ENCODE data around the gene PHGDH.
"Not testable (repeated sequence)": the region's sequence is repeated elsewhere in the genome, so short reads cannot be mapped to it uniquely, and the experiment has no call there.

Gene PHGDH

DNA sequence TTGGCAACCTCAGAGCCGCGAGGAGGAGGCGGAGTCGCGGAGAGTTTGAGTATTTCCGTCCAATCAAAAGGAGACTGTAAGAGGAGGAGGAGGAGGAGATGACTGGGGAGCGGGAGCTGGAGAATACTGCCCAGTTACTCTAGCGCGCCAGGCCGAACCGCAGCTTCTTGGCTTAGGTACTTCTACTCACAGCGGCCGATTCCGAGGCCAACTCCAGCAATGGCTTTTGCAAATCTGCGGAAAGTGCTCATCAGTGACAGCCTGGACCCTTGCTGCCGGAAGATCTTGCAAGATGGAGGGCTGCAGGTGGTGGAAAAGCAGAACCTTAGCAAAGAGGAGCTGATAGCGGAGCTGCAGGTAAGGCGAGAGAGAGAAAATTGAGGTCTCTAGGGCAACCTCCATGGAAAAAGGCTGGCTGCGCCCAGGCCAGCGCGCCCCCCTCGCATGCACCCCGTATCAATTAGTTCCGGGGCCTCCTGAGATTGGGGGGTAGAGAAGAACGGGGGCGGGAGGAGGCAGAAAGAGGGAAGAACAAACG is at the start of gene PHGDH:
Gene PHGDH, plus strand, starts transcription at position 131 of the 538 bp plus-strand sequence. Its CDS starts 89 bp downstream, at position 220.
- DNase-seq (ENCODE audit: low read depth in 2 of 2) = peak; percentile 12 to 18

DNA sequence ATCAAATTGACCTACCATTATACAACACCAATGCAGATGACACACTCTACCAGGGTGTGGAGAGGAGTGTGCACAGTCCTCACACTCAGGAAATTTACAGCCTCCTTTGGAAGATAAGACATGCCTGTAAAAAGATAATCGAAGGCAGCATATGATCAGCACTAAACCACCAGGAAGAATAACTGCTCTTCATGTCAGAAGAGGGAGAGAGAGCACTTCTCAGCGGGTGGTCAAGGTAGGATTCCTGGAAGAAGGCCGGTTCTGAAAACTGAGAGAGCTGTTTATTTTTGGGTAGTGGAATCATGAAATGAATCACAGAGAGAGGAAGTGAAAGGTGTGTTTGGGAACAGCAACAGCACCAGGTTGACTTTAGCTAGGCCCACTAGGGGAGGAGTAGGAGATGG is 49.7 kb upstream of the PHGDH start:
- DNase-seq (ENCODE audit: low read depth in 2 of 2) = no peak

DNA sequence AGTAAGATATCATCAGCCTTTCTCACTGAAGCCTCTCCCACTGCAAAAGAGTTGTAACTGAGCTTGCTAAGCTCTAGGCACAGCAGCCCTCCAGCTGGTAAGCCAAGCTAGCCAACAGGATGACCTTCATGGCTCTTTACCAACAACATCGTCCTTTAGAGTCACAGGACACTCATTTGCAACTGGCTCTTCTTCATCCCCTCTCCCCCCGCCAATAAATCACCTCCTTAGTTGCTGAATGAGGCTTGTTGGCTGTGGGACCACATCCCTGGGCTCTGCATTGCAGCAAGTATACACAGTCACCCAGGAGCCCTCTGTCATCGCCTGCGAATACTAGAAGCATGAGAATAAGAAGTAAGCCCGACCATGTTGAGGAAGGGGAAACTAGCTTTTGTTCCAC is 47.7 kb upstream of the PHGDH start:
- DNase-seq (ENCODE audit: low read depth in 2 of 2) = no peak

DNA sequence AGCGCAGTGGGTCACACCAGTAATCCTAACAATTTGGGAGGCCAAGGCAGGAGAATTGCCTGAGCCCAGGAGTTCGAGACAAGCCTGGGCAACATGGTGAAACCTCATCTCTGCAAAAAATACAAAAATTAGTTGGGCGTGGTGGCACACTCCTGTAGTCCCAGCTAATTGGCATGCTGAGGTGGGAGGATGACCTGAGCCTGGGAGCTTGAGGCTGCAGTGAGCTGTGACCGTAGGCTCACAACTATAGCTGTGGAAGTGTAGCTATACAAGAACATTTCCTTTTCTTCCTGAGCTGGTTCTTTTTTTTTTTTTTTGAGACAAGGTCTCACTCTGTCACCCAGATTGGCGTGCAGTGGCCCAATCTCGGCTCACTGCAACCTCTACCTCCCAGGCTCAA is 44.6 kb upstream of the PHGDH start:
- DNase-seq (ENCODE audit: low read depth in 2 of 2) = no peak

DNA sequence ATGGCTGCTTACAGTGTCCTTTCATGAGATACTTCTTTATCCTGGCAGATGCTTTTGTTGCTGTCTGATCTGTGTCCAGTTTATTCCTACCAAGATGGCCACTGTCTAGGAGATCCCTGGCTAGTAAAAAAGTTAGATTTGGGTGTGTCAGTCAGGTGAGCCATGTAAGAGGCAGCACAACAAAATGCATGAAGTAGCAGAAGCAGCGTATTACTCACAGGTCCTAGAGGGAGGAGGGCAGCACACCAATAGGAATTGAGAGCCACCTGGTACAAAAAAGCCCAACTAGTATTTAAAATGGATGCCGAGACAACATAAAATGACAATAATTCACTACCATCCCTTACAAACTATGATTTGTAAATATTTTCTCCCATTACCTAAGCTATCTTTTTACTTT is 40.8 kb upstream of the PHGDH start:
- DNase-seq (ENCODE audit: low read depth in 2 of 2) = no peak

DNA sequence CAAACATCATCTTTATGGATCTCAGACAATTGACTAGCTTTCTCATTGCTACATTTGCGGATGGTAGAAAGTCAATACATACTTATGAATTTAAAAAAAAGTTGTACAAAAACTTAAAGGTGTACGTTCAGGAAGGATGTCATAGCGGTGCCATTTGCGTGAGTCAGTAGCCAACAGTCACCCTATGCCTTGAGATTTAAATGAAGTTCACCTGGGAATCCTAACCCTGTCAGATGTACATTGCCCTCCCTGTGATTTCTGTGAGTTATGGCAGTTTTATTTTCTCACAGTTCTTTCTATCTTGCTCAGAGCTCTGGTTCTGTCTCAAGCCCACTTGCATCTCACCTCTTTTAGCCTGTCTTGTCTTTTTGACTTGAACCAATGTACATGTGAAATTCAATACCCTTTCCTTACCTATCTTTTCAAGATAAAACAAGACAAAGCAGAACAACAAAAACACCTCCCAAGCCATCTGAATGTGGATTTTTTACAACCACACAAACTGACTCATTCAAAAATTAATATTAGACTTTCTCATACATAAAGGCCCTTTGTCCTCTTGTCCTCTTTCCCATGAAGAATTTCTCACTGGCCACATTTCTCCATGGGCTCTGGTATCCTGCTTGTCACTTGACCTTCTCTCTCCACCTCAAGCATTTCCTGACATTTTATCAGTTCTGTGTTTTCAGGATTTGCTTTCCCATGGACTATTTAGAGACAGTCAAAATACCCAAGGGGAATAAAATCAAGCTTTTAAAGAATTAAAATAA is 38.4 kb upstream of the PHGDH start:
- DNase-seq (ENCODE audit: low read depth in 2 of 2) = no peak

DNA sequence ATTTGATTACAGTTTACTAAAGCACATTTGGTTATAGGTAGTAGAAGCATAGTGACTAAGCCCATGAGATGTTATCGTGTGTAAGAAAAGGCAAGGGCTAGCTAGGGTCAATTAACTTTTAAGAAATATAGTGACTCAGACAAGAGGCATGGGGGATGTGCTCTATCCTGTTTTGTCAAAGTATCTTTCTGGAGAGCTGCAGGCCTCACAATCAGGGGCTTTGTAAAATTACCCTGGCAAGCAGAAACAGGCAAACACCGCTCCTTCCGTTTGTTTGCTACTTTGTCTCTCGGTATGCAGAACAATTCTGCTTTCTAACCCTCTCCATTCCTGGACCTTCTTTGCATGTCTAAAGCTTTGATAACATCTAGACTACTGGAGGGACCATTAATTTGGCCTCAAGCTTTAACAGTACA is 37.6 kb upstream of the PHGDH start:
- DNase-seq (ENCODE audit: low read depth in 2 of 2) = no peak

DNA sequence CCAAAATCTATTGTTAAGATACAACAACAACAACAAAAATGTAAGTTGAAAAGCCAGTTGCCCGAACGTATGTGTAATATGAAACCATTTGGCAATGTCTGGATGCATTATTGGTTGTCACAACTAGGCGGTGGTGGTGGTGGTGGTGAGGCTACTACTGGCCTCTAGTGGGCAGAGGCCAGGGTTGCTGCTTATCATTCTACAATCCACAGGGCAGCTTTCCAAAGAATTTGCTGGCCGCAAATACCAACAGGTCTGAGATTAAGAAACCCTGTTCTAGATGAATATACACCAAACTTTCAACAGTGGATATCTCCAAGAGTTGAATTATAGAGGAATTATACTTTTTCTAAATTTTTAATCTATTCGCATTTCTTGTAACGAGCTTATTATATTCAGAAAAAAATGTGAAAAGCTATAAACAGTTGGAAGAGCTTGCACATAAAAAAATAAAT is 36.9 kb upstream of the PHGDH start:
- no peak for DNase-seq (ENCODE audit: low read depth in 2 of 2)

DNA sequence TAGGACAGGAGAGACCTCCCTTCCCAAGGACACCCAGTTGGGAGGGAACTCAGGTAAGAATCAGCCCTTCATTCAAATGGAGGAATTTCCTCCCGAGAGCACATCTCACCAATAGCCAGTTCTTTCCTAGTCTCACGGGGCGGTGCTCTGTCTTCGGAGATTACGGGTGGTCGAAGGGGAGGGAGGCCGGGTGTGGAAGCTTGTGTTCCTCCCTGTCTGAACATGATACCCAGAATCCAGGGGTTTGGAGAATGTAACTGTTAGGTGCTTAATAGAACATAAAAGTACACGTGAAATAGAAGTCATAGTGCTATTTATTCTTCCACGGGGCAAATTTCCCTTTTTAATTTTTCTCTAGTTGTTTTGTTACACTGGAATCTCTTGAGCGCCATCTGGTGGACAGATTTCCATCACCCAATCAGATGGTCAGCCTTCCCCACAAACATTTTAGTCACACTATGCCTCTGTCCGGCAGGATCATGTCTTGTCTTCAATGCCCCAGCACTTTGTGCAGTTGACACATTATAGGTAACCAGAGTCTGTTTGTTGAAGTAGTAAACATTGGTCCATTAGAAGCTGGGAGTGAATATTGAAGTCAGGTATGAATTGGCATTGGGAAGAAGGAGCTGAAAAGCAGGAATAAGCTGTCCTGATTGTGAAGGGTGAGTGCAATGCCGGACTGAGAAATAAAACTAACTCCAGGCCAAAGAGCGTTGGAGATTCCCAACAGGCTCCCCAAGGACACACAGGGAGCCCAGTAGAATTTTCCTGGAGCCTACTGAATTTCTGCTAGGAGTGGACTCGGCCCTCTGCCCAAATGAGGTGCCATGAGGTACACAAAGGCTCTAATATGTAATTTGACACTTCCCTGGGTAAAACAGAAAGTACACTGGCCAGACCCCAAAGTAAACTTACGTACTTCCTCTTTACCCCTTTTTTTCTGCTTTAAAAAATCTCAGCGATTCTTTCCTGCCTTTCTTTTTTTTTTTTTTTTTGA is 36.1 kb upstream of the PHGDH start:
- peak; percentile 22 to 41 for DNase-seq (ENCODE audit: low read depth in 2 of 2)

DNA sequence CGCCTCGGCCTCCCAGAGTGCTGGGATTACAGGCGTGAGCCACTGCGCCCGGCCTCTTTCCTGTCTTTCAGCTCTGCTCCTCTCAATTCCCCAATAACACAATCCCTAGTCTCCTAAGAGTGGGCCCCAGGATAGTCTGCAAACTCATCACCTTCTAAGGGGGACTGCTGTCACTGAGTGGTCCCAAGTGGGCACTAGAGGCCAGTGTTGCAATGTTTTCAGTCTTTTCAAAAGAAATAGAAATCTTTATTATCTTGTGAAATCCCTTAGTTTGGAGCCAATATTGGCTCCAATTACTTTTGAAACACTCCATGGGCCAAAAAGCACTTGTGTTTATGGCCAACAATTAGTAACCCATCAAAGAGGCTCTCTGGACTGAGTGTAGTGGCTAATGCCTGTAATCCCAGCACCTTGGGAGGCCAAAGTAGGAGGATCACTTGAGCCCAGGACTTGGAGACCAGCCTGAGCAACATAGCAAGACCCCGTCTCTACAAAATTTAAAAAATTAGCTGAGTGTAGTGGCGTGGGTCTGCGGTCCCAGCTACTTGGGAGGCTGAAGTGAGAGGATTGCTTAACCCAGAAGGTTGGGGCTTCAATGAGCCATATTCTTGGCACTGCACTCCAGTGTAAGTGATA is 35.0 kb upstream of the PHGDH start:
- no peak for DNase-seq (ENCODE audit: low read depth in 2 of 2)

DNA sequence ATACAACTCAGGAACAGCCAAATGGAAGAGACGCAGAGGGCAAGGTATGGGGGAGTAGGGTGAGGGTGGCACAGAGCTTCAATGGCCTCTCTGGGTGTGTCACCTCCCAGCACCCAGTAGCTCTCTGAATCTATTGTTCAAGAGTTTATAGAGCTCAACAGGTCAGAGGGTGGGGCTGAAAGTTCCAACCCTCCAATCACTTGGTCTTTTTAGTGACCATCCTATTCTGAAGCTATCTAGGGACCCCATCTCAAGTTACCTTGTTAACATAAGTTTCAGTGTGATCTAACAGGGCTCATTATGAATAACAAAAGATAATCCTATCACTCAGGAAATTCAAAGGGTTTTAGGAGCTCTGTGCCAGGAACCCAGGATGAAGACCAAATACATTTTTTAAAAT is 32.5 kb upstream of the PHGDH start:
- no peak for DNase-seq (ENCODE audit: low read depth in 2 of 2)

DNA sequence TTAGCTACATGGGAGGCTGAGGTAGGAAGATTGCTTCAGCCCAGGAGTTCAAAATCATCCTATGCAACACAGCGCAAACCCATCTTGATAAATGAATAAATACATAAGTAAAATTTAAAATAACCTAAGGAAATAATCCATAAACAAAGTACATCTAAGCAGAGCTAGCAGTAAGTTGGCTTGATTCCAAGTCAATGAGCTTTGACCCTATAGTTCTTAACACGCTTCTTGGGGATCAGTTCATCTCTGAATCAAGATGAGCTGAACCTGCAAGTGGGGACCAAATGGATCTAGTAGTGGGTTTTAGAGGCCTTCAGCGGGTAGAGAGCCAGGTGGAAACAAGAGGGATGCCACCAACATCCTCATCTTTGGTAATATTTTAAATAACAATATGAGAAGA is 31.5 kb upstream of the PHGDH start:
- no peak for DNase-seq (ENCODE audit: low read depth in 2 of 2)

DNA sequence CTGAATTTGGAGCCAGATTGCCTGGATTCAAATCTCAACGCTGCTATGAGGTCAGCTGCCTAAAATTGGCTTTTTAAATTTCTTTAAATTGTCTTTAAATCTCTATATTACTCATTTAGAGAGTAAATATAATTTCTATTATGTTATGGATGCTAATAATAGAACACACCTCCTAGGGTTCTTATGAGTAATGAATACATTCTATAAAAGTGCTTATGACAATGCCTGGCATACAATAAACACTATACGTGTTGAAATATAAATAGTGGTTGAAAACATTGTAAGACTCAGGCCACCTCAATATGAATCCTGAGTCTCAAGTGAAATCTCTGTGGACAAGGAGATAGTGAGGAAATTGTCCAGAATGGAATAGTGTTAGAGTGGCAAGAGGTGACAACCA is 31.0 kb upstream of the PHGDH start:
- DNase-seq (ENCODE audit: low read depth in 2 of 2) = no peak

DNA sequence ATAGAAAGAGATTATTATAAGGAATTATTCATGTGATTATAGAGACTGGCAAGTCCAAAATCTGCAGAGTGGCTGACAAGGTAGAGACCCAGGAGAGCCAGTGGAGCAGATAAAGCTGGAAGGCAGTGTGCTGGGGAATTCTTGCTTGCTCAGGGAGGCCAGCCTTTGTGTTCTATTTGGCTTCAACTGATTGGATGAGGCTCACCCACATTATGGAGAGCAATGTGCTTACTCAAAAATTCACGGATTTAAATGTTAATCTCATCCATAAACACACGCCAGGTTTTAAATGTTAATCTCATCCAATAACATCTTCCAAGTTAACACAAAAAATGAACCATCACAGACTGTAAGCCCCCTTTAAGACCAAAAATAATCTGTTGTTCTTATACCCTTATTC is 30.2 kb upstream of the PHGDH start:
- no peak for DNase-seq (ENCODE audit: low read depth in 2 of 2)

DNA sequence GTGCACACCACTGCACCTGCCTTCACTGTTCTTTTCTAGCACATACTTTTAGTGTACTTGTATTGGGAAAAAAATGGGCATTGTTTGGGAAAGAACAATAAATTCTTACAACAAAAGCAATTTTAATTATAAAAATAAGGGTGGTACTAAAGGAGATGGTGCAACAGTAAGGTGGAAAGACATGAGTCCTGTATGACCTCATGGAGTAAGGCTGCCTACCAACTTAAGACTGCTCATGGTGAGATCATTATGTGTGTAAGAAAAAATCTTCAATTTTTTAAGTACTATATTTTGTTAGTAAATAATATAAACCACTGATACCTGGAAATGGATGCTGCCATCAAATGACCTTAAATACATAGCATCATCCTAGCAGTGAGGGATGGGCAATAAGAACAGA is 29.6 kb upstream of the PHGDH start:
- DNase-seq (ENCODE audit: low read depth in 2 of 2) = no peak

DNA sequence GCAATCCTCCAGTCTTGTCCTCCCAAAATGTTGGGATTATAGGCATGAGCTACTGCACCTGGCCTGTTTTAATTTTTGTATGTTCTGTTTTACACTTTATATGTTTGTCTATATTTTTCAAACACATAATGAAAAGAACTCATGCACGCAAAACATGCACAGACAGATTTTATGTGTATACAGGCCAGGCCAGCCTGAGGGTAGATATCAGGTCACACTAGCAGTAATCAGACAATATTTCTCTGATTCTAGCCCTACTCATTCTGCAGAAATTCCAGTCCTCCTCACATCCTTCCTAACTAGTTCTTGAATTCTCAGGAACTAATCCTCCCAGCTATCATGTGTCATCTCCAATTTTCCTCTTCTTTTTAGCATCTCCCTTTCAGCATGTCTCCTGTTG is 27.8 kb upstream of the PHGDH start:
- no peak for DNase-seq (ENCODE audit: low read depth in 2 of 2)

DNA sequence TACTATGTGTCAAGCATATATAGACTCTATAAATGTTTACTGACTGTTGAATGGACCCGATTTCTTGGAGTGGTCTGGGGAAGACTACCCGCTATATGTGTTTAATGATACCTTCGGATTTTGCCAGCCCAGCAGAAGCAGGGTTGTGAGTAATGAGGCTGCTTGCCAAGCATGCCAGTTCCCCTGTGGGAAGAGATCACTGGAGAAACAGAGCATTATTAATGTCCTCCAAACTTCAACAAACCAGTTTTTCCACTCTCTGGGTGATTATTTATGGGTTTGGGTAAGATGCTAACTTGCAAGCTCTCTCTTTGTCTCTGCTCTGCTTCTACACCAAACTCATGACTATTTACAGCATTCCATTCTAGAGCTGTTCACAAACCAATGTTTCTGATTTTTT is 25.1 kb upstream of the PHGDH start:
- DNase-seq (ENCODE audit: low read depth in 2 of 2) = no peak

DNA sequence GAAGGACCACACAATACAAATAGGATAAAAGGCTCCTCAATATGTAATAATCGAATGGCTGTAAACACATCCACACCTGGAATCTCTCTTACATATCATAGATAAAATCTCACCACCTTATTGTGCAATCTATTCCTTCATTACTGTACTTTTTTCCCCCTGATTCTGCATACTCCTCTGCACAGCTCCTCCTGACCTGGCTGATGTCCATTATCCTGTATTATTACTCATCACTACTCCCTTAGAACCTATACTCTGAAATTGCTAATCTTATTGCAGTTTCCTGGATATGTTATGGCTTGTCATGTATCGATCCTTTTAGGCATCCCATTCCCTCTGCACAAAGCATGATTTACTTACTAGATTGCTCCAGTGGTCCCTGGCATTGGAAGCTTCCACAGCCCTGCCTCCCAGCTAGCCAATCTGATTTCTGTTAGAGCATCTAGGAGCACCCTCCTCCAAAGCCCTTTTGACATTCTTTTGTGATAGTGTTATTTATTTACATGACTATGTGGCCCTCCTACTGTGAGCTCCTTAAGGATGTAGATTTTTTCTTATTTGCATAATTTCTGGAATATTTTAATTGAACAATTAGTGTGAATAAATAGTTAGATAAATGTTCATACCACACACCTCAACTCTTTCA is 24.2 kb upstream of the PHGDH start:
- no peak for DNase-seq (ENCODE audit: low read depth in 2 of 2)

DNA sequence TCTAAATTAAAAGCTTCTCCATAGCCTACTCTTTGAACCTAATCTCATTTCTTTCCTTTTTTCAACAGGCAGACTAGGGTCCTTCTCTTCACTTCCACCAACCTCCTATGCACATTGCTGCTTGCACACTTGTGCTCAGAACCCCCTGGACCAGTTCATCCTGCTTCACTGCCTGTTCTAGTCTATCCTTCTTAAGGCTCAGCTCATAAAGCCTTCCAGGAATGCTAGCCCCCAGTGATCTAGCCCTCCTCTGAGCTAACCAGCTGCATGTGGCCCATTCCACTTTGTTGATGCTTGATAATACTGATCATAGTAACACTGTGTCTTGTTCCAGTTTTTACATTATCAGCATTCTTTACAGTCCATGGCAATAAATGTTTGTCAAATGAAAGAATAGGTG is 22.9 kb upstream of the PHGDH start:
- DNase-seq (ENCODE audit: low read depth in 2 of 2) = no peak

DNA sequence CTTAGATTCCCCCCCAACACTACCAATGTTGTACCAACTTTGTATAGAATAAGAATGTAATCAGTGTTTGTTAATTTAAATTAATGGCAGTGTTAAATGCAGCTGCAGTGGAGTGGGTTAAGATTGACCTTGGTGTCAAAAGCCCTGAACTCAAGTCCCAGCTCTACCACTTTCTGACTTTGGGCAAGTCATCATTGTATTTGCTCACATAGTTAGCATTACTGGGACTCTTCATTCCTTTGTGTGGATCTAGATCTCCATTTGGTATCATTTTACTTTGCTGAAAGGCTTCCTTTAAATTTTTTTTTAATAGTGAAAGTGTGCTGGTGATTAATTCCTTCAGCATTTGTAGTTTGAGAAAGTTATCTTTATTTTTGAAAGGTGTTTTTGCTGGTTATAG is 22.2 kb upstream of the PHGDH start:
- no peak for DNase-seq (ENCODE audit: low read depth in 2 of 2)

DNA sequence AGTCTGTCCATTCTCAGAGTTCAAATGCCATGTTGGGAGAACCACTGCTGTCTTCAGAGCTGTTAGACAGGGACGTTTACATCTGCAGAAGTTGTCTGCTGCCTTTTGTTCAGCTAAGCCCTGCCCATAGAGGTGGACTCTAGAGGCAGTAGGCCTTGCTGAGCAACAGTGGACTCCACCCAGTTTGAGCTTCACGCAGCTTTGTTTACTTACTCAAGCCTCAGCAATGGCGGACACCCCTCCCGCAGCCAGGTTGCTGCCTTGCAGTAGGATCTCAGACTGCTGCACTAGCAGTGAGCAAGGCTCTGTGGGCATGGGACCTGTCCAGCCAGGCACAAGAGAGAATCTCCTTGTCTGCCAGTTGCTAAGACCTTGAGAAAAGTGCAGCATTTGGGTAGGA is 14.9 kb upstream of the PHGDH start:
- not testable (repeated sequence) for DNase-seq (ENCODE audit: low read depth in 2 of 2)

DNA sequence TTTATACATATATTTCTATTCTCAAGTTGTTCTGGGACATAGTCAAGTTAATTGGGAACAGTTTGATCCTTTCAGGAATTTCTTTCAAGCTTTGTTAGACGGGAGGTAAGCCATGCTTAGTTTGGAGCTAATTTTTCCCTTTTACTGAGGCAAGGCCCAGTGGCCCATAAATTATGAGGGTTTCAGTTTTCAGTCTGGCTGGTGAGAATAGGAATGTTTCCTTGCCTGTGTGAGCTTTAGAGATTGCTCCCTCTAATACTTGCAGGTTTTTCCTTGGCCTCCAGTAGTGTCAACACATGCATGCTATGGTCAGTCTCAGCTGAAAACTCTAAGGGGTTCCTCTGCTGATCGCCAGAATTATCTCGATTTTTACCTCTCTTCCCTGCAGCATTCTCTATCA is 14.1 kb upstream of the PHGDH start:
- no peak for DNase-seq (ENCODE audit: low read depth in 2 of 2)
